HG03175 (cell line): Measurements from ENCODE around the gene LINC00237.

Experiments used
- ATAC-seq: cut with Tn5 transposase; IDR thresholded peaks from one replicate; pipeline ENCODE4 v1.9.1; 2021; ENCODE audit warnings: mild to moderate bottlenecking, moderate library complexity; ENCODE audit not compliant: unreplicated experiment

LINC00237 gene

GRCh38 chr20:21125849-21126580, 19.9 kb upstream of the LINC00237 start, which contains the start of gene KIZ:
Gene KIZ (plus strand): TSS chr20:21126082. CDS start chr20:21126116, 34 bp downstream.
- peak; percentile 99 for ATAC-seq

GRCh38 chr20:21125072-21125848, 19.1 kb upstream of the LINC00237 start:
- peak; percentile 14 for ATAC-seq

- ATAC-seq: no peak
Observed at GRCh38 chr20:21124190-21124589, 18.0 kb upstream of the LINC00237 start.

- ATAC-seq: no peak
Observed at GRCh38 chr20:21118782-21119181, 12.6 kb upstream of the LINC00237 start.

GRCh38 chr20:21118138-21118537, 12.0 kb upstream of the LINC00237 start:
- no peak for ATAC-seq

- ATAC-seq: no peak
Observed at GRCh38 chr20:21117521-21117920, 11.4 kb upstream of the LINC00237 start.

- no peak for ATAC-seq
Observed at GRCh38 chr20:21114584-21114983, 8.4 kb upstream of the LINC00237 start.

- no peak for ATAC-seq
Observed at GRCh38 chr20:21113697-21114096, 7.5 kb upstream of the LINC00237 start.

GRCh38 chr20:21111416-21111815, 5.3 kb upstream of the LINC00237 start:
- no peak for ATAC-seq

- no peak for ATAC-seq
Observed at GRCh38 chr20:21110811-21111210, 4.7 kb upstream of the LINC00237 start.

- no peak for ATAC-seq
Observed at GRCh38 chr20:21109144-21109543, 3.0 kb upstream of the LINC00237 start.

GRCh38 chr20:21105429-21106170, 558 bp downstream of the LINC00237 start:
- ATAC-seq: no peak

GRCh38 chr20:21104921-21105320, 1.2 kb downstream of the LINC00237 start:
- ATAC-seq: no peak

GRCh38 chr20:21104466-21104761, 1.7 kb downstream of the LINC00237 start:
- no peak for ATAC-seq

- ATAC-seq: no peak
Observed at GRCh38 chr20:21103582-21104465, 2.3 kb downstream of the LINC00237 start.

GRCh38 chr20:21102603-21103311, 3.4 kb downstream of the LINC00237 start:
- ATAC-seq: no peak

- no peak for ATAC-seq
Observed at GRCh38 chr20:21101932-21102575, 4.1 kb downstream of the LINC00237 start.

- ATAC-seq: no peak
Observed at GRCh38 chr20:21101453-21101931, 4.7 kb downstream of the LINC00237 start.
